GM19324 (cell line): ENCODE data around the gene TMEM229A.
"Not testable (repeated sequence)": the region's sequence is repeated elsewhere in the genome, so short reads cannot be mapped to it uniquely, and the experiment has no call there.

Source experiments
- ATAC-seq: cut with Tn5 transposase; IDR thresholded peaks from one replicate; pipeline ENCODE4 v1.9.1; 2021; ENCODE audit warnings: mild to moderate bottlenecking, moderate library complexity; ENCODE audit not compliant: unreplicated experiment, low FRiP score

Gene TMEM229A

GRCh38 chr7:124032369-124033094, at the start of gene TMEM229A:
TSS of gene TMEM229A (minus strand) at chr7:124033067. CDS start at chr7:124033003, 64 bp downstream.
- no peak for ATAC-seq

GRCh38 chr7:124082234-124082633, 49.4 kb upstream of the TMEM229A start:
- not testable (repeated sequence) for ATAC-seq

GRCh38 chr7:124077546-124077945, 44.7 kb upstream of the TMEM229A start:
- no peak for ATAC-seq

- ATAC-seq, result no peak
Observed at GRCh38 chr7:124076841-124077240, 44.0 kb upstream of the TMEM229A start.

GRCh38 chr7:124074007-124074406, 41.1 kb upstream of the TMEM229A start:
- peak; percentile 75 for ATAC-seq

- peak; percentile 63 for ATAC-seq
Observed at GRCh38 chr7:124073310-124073645, 40.4 kb upstream of the TMEM229A start.

GRCh38 chr7:124072603-124073309, 39.9 kb upstream of the TMEM229A start:
- ATAC-seq, result peak; percentile 28

- ATAC-seq, result no peak
Observed at GRCh38 chr7:124071843-124072242, 39.0 kb upstream of the TMEM229A start.

GRCh38 chr7:124062171-124062570, 29.3 kb upstream of the TMEM229A start:
- ATAC-seq, result no peak

- no peak for ATAC-seq
Observed at GRCh38 chr7:124060528-124060927, 27.7 kb upstream of the TMEM229A start.

- ATAC-seq, result peak; percentile 100
Observed at GRCh38 chr7:124059375-124059774, 26.5 kb upstream of the TMEM229A start.

GRCh38 chr7:124058515-124058914, 25.6 kb upstream of the TMEM229A start:
- ATAC-seq, result no peak

- no peak for ATAC-seq
Observed at GRCh38 chr7:124057872-124058271, 25.0 kb upstream of the TMEM229A start.

- no peak for ATAC-seq
Observed at GRCh38 chr7:124056234-124056633, 23.4 kb upstream of the TMEM229A start.

GRCh38 chr7:124051681-124052377, 19.0 kb upstream of the TMEM229A start:
- ATAC-seq, result no peak

- no peak for ATAC-seq
Observed at GRCh38 chr7:124042826-124043225, 10.0 kb upstream of the TMEM229A start.

- no peak for ATAC-seq
Observed at GRCh38 chr7:124041439-124041838, 8.6 kb upstream of the TMEM229A start.

- not testable (repeated sequence) for ATAC-seq
Observed at GRCh38 chr7:124037902-124038301, 5.0 kb upstream of the TMEM229A start.

GRCh38 chr7:124035706-124036105, 2.8 kb upstream of the TMEM229A start:
- ATAC-seq, result no peak

- ATAC-seq, result no peak
Observed at GRCh38 chr7:124034754-124035100, 1.9 kb upstream of the TMEM229A start.
